NCI-H2227 treated with DMSO at 0.1 percent for 48 hours (cell line): ENCODE data around the gene RALY.
"Not testable (repeated sequence)": the region's sequence is repeated elsewhere in the genome, so short reads cannot be mapped to it uniquely, and the experiment has no call there.

Experiments
- DNase-seq: peaks from one replicate; lab custom pipeline; 2025; lab: John Stamatoyannopoulos, UW

The RALY gene

DNA sequence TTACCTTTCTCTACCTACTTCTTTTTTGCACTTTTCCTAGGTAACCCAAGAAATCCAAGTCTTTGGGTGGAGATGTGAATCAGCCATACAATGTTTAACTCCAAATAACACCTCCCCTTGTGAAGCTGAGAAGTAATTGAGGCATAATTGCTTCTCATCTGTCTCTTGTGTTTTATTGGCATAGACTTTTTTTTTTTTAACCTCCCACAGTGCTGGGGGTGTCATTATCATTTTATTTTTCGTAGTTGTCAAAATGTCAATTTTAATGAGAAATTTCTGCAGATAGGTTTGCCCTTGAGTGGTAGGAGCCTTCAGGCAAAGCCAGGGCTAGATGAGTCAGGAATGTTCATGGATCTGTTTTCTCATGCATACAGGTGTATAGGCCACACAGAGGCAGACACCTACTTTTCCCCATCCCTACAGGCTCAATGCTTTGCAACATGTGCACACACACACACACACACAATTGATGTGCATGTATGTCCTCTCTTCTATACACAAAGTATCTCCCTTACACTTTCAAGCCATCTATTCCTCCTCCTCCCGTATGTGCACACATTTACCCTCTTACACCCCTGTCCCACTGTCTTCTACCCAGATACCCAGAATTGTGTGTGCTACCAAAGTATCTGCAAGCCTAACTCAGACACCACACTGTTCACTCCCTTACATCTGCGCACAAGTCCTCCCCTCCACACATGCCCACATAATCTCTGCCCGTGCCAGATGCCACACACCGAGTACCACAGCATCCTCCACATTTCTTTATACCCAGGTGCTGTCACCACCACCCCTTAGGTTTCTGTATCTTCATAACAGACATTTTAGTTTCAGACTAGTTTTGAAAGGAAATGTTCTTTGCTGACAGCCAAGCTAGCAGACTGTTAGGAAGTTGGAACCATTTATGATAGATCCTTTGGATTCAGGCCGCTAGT, 22.0 kb downstream of the RALY start:
- DNase-seq = no peak

DNA sequence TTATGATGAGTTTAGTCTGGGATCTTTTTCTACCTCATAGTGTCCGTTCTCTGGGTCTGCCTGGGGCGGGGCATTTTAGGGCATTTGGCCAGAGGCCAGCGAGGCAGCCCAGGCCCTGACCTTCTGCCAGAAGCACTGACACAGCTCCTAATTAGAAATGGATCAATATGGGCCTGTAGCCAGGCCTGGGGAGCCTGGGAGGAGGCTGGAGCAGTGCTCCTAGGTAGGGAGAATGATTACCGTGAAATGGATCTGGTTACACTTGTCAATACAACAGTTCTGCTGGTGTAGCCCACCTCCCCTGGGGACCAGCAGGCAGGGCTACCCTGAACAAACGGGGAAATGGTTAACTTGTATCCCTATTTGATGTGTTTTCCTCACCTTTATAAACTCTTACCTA, 23.0 kb downstream of the RALY start:
- no peak for DNase-seq

DNA sequence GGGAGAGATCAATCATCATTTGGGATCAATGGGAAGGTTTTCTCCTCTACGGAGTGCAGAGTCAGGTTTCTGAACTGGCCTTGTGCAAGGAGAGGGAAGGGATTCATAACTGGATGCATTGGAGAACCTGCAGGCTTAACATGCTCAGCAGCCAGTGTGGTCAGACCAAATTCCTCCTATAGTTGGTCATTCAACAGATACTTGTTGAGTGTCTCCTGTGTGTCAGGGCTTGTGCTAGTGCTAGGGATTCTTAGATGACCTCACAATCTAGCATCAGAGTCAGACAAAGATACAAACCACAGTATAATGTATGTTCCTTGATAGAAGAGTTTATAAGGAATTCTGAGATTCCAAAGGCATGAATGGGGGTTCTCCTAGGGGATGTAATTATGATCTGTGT, 23.9 kb downstream of the RALY start:
- DNase-seq = no peak

GRCh38 chr20:34018166-34018565, 24.5 kb downstream of the RALY start:
- DNase-seq = no peak

DNA sequence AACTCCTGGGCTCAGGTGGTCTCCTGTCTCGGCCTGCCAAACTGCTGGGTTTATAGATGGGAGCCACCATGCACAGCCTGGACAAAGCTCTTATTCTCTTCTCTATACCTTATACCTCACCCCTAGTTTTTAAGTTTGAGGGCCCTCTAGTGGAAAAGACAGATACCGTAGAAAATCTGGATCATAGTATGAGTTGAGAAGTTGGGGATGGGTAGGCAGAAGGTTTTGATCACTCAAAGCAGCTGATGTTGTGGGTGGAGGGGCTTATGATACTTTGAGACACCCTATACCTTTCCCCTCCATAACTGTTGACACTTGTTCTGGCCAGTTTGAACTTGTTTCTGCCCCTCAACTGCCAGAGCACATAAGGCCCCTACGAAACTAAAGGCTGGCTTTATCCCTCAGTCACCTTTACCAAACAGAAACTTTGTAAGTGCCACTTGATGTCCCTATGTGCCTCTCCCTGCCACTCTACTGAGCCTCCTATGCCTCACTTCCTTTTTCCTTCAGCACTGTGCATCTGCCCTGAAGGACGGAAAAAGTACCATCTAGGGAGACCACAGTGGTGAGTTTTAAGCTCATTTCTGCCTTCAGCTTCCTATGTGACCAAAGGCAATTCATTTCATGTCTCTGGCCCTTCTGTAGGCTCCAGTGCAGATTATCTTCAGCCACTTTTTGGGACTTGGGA, 28.6 kb downstream of the RALY start:
- peak; percentile 3 for DNase-seq

DNA sequence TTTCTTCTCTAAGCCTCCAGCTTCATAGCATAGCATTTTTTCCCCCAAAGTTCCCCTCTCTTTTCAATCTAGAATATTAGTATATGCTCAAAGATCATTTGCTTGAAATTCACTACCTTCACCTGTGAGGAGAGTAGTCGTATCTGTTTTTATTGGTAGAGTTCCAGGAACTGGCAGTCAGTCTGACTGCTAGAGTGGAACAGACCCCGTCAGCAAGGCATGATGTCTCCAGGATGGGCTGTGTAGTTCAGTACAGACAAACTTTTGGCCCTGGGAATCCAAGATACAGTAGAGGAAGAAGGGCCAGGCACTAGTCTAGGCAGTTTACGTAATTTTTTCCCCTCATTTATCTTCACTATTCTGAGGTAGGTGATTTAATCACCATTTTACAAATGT, 29.1 kb downstream of the RALY start:
- no peak for DNase-seq

GRCh38 chr20:34023937-34024722, 30.4 kb downstream of the RALY start:
- DNase-seq = no peak

DNA sequence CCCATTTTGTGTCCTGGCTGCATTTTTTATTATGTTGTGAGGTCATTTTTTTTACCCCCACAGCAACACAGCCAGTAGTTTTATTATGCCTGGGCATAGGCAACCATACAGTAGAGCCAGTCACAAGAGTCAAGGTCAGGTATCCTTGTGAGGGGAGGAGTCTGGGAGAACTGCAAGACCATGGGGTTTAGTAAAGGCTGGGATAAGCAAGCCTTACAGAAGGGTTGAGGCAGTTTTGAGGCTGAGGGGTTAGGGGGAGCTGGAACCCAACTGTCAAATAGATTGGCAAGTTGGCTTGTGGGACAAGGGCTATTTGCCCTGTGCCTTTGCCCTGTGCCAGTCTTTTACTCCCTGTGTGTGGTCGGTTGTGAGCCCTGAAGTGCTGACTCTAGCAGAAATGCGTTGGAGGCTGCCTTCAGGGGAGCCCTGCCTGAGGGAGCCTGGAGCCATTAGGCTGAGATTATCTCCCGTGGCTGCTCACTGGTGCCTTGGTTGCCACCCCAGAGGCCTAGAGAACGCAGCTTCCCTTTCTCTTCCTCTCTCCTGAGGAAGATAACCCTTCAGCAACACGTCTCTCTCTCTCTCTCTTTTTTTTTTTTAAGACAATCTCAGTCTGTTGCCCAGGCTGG, 31.1 kb downstream of the RALY start:
- no peak for DNase-seq

- DNase-seq = not testable (repeated sequence)
These were observed 34.3 kb downstream of the RALY start for GRCh38 chr20:34028013-34028412.

- no peak for DNase-seq
These were observed 35.7 kb downstream of the RALY start for GRCh38 chr20:34029415-34029814.

DNA sequence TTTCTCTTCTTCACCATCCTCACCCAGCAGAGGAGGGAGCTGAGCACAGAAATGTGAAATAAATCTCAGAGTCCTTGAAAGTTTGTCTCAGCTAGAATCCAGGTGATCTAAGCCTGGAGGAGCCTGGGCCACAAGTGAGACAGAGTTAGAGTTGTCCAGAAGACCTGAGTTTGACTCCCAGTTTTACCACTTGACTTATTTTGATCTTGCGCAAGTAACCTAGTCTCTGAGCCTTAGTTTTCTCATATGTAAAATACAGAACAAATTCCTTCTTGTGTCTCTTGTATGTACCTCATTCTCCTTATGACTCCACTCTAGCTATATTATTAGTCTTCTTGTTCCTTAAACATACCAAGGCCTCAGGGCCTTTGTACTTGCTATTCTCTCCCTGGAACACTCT, 36.7 kb downstream of the RALY start:
- no peak for DNase-seq

DNA sequence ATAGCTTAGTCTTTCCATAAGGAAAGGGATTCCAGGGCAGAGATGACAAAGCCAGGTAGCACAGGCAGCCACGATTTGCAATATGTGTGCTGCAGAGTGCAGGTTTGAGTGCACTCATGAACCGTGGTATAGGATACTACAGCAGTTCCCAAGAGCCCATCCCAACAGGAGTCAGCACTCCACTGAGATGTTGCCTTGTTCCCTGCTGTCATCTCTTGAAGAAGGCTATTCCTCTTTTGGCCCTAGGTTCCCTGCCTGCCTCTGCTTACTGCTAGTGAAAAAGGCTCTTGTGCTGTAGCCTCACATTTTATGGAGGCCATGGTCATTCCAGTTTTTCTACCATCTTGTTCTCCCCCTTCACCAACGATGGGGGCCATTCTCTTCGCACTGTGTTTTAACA, 40.2 kb downstream of the RALY start:
- no peak for DNase-seq

DNA sequence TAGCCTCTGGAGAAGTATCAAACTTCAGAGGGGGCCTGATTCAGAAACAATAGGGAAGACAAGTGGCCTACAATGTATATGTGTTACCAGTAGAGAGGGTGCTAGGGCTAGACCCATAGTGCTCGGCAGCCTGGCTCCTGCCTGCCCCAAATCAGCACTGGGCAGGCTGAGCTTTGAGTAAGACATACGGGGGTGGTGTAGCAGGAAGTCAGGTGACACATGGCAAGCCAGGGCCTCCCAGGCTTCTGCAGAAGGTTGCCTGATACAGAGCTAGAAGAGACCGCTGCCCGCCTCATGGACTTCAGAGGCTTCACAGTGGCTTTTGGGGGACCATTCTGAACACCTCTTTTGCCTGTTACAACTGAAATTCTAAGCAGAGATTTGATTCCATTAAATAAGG, 43.4 kb downstream of the RALY start:
- no peak for DNase-seq

- no peak for DNase-seq
These were observed 44.1 kb downstream of the RALY start for GRCh38 chr20:34037767-34038166.

- DNase-seq = no peak
These were observed 46.7 kb downstream of the RALY start for GRCh38 chr20:34040300-34040995.

DNA sequence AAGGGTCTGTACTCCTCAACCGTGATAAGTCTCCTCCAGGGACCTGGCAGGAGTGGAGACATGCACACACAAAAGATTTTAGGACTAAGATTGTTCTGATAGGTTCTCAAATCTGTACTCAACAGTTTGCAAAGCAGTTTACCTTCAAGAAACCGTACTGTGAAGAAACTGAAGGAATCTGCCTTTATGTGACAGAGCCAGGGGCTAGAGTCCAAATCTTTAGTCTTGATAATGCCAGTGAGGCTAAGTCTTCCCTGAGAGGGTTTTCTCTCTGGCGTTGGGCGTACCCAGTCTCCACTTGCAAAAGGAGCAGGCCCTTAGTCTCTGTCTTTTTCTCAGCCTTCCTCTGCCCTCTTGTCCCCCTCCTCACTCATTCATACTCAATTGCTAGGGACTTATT, 47.5 kb downstream of the RALY start:
- no peak for DNase-seq

- peak; percentile 10 for DNase-seq
These were observed 48.6 kb downstream of the RALY start for GRCh38 chr20:34042262-34042661.

- DNase-seq = no peak
These were observed 49.3 kb downstream of the RALY start for GRCh38 chr20:34043025-34043424.

DNA sequence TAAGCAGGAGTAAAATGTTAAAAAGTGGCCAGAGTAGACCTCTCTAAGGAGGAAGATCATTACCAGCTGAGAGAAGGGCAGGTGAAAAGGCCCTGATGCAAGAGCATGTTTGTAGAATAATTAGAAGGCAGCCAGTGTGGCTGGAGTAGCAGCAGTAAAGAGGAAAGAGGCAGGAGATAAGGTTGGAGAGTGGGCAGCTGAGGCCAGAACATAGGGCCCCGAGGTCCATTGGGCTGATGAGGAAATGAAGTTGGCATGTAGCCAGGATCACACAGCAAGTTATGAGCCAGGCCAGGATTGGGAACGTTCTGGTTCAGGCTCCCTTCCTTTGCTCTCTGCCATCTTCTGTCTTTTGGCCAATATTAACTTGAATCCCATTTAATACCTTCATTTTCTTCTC, 51.6 kb downstream of the RALY start:
- no peak for DNase-seq

DNA sequence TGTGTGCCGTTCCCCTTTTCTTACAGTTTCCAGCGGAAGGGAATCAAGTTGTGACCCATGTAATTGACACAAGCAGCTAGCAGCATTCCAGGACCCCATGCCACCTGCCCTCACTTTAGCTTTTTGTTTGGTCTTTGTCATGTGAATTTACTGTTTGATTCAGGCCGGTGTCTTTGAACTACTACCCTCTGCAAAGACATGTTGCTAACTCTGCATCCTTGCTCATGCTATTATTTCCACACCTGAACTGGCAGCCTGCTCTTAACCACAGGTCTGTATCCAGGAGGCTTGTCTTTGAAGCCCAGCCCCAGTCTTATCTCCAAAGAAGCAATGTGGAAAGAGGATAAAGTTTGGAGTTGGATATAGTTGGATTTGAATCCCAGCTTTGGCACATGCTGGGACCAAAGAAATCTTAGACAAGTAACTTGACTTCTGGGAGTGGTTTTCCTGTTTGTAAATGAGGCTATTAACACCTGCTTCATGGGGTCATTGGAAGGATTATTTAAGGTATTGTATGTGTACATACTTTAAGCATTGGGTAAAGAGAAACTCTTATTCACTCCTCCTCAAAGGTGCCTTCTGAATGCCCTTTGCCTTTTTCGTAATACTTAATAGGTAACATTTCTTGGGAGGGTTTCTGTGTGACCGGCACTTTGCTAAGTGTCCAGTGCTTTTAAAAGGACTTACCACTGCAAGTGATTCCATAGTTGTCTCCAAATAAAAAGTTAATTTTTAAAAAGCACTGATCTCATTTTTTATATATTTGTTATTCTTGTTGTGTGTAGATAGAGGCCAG, 52.4 kb downstream of the RALY start:
- DNase-seq = no peak
